IMR-90 (cell line): ENCODE results near the gene ZSCAN5A. TPM values are rescaled to one million over a fixed set of nuclear protein-coding genes. Genes with fewer than 3 reads are reported as not detected.
"Not testable (repeated sequence)": the region's sequence is repeated elsewhere in the genome, so short reads cannot be mapped to it uniquely, and the experiment has no call there.

Experiments used
- ATAC-seq: fragments of 200-7000 bp; cut with Tn5 transposase; 2 replicates; pipeline ENCODE4 v1.9.1; 2020; ENCODE audit warnings: low read depth, mild to moderate bottlenecking, moderate library complexity
- BruUV-seq: library from RNA; stranded (reverse); fragments of 400-500 nt; replicated peaks from 2 replicates; lab custom pipeline; 2021; lab: Mats Ljungman, UMichigan
- CTCF ChIA-PET: fragments of 300-600 bp; formaldehyde crosslinking; extraction: SDS; loops from one replicate; lab custom pipeline; 2021; ENCODE audit warnings: antibody characterized with exemption; lab: Yijun Ruan, JAX
- POLR2A ChIA-PET: fragments of 300-600 bp; sonication (Branson Sonifier 250); formaldehyde crosslinking; loops from one replicate; lab custom pipeline; 2022; ENCODE audit warnings: antibody characterized with exemption; ENCODE audit not compliant: unreplicated experiment; lab: Charles Lee
- DNase-seq: peaks from one replicate; pipeline ENCODE4 v3.0.0; 2013
- H2AFZ ChIP-seq: replicated peaks from 2 replicates; pipeline ENCODE3; 2013; ENCODE audit warnings: low read length, mild to moderate bottlenecking; ENCODE audit not compliant: poor library complexity
- H2AK5ac ChIP-seq: 2 replicates; pipeline ENCODE4 v1.6.1; 2013; ENCODE audit warnings: low read depth, low read length, inconsistent platforms
- H2AK9ac ChIP-seq: replicated peaks from 2 replicates; pipeline ENCODE3; 2013; ENCODE audit warnings: mild to moderate bottlenecking, low read depth, low read length, moderate library complexity; ENCODE audit not compliant: poor library complexity
- H2BK120ac ChIP-seq: 2 replicates; pipeline ENCODE4 v1.6.1; 2013; ENCODE audit warnings: low read depth, low read length, inconsistent platforms
- H2BK15ac ChIP-seq: 3 replicates; pipeline ENCODE4 v1.6.1; 2013; ENCODE audit warnings: low read depth, low read length, inconsistent platforms
- H2BK20ac ChIP-seq: 2 replicates; pipeline ENCODE4 v1.6.1; 2013; ENCODE audit warnings: low read depth, mild to moderate bottlenecking, inconsistent platforms, low read length, moderate library complexity
- H2BK5ac ChIP-seq: 2 replicates; pipeline ENCODE4 v1.6.1; 2013; ENCODE audit warnings: mild to moderate bottlenecking, low read depth, low read length, inconsistent platforms; ENCODE audit not compliant: poor library complexity, severe bottlenecking
- H3K14ac ChIP-seq: replicated peaks from 2 replicates; pipeline ENCODE4 v1.6.1; 2013; ENCODE audit warnings: low read depth, low read length, inconsistent platforms
- H3K18ac ChIP-seq: 2 replicates; pipeline ENCODE4 v1.6.1; 2013; ENCODE audit warnings: low read depth, low read length, control low read depth
- H3K23ac ChIP-seq: 2 replicates; pipeline ENCODE4 v1.6.1; 2013; ENCODE audit warnings: low read depth, low read length, inconsistent platforms
- H3K27ac ChIP-seq: 2 replicates; pipeline ENCODE4 v1.5.1; 2013; ENCODE audit warnings: mild to moderate bottlenecking, control low read depth, low read length; ENCODE audit not compliant: insufficient read depth
- H3K27me3 ChIP-seq: 2 replicates; pipeline ENCODE4 v1.6.1; 2013; ENCODE audit warnings: low read length; ENCODE audit not compliant: control insufficient read depth, insufficient read depth
- H3K36me3 ChIP-seq: 2 replicates; pipeline ENCODE4 v1.6.1; 2013; ENCODE audit warnings: low read length, mixed read lengths; ENCODE audit not compliant: control insufficient read depth, insufficient read depth
- H3K4ac ChIP-seq: 2 replicates; pipeline ENCODE4 v1.6.1; 2013; ENCODE audit warnings: low read depth, low read length, inconsistent platforms
- H3K4me1 ChIP-seq: 2 replicates; pipeline ENCODE4 v1.6.1; 2013; ENCODE audit warnings: low read length, mixed read lengths; ENCODE audit not compliant: control insufficient read depth, insufficient read depth
- H3K4me2 ChIP-seq: 2 replicates; pipeline ENCODE4 v1.6.1; 2013; ENCODE audit warnings: low read depth, mild to moderate bottlenecking, control low read depth, low read length, moderate library complexity
- H3K4me3 ChIP-seq: 2 replicates; pipeline ENCODE4 v1.5.1; 2013; ENCODE audit warnings: low read depth, mild to moderate bottlenecking, control low read depth, low read length, moderate library complexity; ENCODE audit not compliant: insufficient read depth
- H3K56ac ChIP-seq: 2 replicates; pipeline ENCODE4 v1.6.1; 2013; ENCODE audit warnings: low read length, inconsistent platforms; ENCODE audit not compliant: insufficient read depth; ENCODE audit errors: extremely low read depth
- H3K79me1 ChIP-seq, 2 experiments: 2 replicates each; pipeline ENCODE4 v1.6.1; 2013; ENCODE audit warnings: low read length in 2 of 2, inconsistent platforms in 1 of 2, low read depth in 1 of 2
- H3K9ac ChIP-seq: 2 replicates; pipeline ENCODE4 v1.6.1; 2013; ENCODE audit warnings: low read depth, low read length, control low read depth
- H3K9me1 ChIP-seq: 2 replicates; pipeline ENCODE4 v1.6.1; 2013; ENCODE audit warnings: low read length, inconsistent platforms; ENCODE audit not compliant: insufficient read depth
- H3K9me3 ChIP-seq: 2 replicates; pipeline ENCODE4 v1.6.1; 2013; ENCODE audit warnings: low read length; ENCODE audit not compliant: control insufficient read depth, insufficient read depth
- H4K20me1 ChIP-seq: 2 replicates; pipeline ENCODE4 v1.6.1; 2013; ENCODE audit warnings: low read length, inconsistent platforms; ENCODE audit not compliant: insufficient read depth
- H4K5ac ChIP-seq: 2 replicates; pipeline ENCODE4 v1.6.1; 2013; ENCODE audit warnings: mild to moderate bottlenecking, low read depth, low read length, control low read depth
- H4K8ac ChIP-seq, 2 experiments: 2 replicates each; pipeline ENCODE4 v1.6.1; 2013; ENCODE audit warnings: low read depth in 2 of 2, low read length in 2 of 2, control low read depth in 1 of 2, inconsistent platforms in 1 of 2
- H4K91ac ChIP-seq: 2 replicates; pipeline ENCODE4 v1.6.1; 2013; ENCODE audit warnings: low read depth, low read length, inconsistent platforms; ENCODE audit not compliant: insufficient read depth
- CEBPB ChIP-seq: IDR thresholded peaks from 2 replicates; pipeline ENCODE4 v1.6.1; 2012; ENCODE audit warnings: low read depth, low read length, improper control_type of control experiment
- MAFK ChIP-seq: IDR thresholded peaks from 2 replicates; pipeline ENCODE4 v1.6.1; 2012; ENCODE audit warnings: low read depth, low read length, improper control_type of control experiment
- MAZ ChIP-seq: IDR thresholded peaks from 2 replicates; pipeline ENCODE4 v1.6.1; 2012; ENCODE audit warnings: low read depth, mild to moderate bottlenecking, low read length, improper control_type of control experiment, moderate library complexity, borderline replicate concordance
- NFE2L2 ChIP-seq: fragments of 150-350 bp; IDR thresholded peaks from 2 replicates; pipeline ENCODE4 v1.6.1; 2016; ENCODE audit warnings: low read depth, mild to moderate bottlenecking, low read length
- WGBS, 2 experiments: methylation state at CpG; one replicate each; pipeline versions ENCODE4 v1.1.5 to v1.1.7; 2013; ENCODE audit warnings: missing lambda C conversion rate in 2 of 2; ENCODE audit not compliant: insufficient read length in 1 of 2; ENCODE audit errors: extremely low coverage in 2 of 2; 5-methylcytosine and 5-hydroxymethylcytosine counted together
- dilution Hi-C: fragments of 300-500 bp; cut with HindIII; formaldehyde crosslinking; loops from one replicate; pipeline ENCODE4 v1.14.3; 2018; ENCODE audit warnings: low sequenced_read_pairs; ENCODE audit not compliant: unreplicated experiment
- in situ Hi-C: fragments of 300-500 bp; cut with MboI; formaldehyde crosslinking; loops from 3 replicates; pipeline ENCODE4 v1.14.3; 2019; ENCODE audit warnings: low sequenced_read_pairs, inconsistent platforms, mixed read lengths
- intact Hi-C: fragments of 100-400 bp; cut with micrococcal nuclease; formaldehyde crosslinking; loops from 2 replicates; pipeline ENCODE4 v1.10.0; 2022
- polyA plus RNA-seq, 3 experiments: library from polyadenylated mRNA; depleted of rRNA; stranded (reverse); fragments of >200 nt; gene quantifications; 2 replicates each; pipeline ENCODE4 v1.2.3, GENCODE V29; 2012; ENCODE audit warnings: low replicate concordance in 1 of 3
- total RNA-seq: library from RNA; depleted of rRNA; stranded (reverse); fragments of >200 nt; gene quantifications from 2 replicates; pipeline ENCODE4 v1.2.3, GENCODE V29; 2012
- TF ChIP-seq, protein P1 (sequence below): fragments of 150-350 bp; IDR thresholded peaks from 2 replicates; pipeline ENCODE4 v1.6.1; 2017; ENCODE audit warnings: mild to moderate bottlenecking, antibody characterized with exemption, low read length, low read depth
- TF ChIP-seq, protein P2 (sequence below): conservative IDR thresholded peaks from 2 replicates; pipeline ENCODE4 v1.5.1; 2012; ENCODE audit warnings: mild to moderate bottlenecking, low read depth, low read length, improper control_type of control experiment

ZSCAN5A gene
- total and polyA plus RNA-seq, 2 of the 4 experiments (the other 2 are of a cell fraction) = 4.3 to 5.0 TPM

DNA sequence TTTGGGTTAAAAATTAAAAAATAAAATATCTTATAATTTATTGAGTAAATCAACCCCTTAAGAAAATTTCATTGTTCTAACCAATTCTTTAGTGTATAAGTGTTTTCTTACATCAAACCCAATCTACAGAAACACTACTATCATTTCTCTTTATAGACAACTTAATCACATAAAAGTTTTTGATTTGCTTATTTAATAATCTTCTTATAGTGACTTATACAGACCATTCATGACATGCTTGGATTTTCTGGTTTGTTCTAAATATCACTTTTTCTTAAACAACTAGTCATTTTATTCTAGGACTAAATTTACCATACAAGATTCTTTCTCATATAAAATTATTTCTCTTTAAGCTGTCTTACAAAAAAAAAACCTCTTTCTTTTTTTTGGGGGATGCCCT lies 27.3 kb upstream of the ZSCAN5A start:
- no peaks in the 10 kb centered on the region for H3K79me1 ChIP-seq
- TF ChIP-seq CEBPB = no peak
- no peak for TF ChIP-seq MAZ
- TF ChIP-seq NFE2L2 = no peak
- TF ChIP-seq, protein P1, sequence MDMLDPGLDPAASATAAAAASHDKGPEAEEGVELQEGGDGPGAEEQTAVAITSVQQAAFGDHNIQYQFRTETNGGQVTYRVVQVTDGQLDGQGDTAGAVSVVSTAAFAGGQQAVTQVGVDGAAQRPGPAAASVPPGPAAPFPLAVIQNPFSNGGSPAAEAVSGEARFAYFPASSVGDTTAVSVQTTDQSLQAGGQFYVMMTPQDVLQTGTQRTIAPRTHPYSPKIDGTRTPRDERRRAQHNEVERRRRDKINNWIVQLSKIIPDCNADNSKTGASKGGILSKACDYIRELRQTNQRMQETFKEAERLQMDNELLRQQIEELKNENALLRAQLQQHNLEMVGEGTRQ = no peak
- no peak for TF ChIP-seq MAFK
- TF ChIP-seq, protein P2, sequence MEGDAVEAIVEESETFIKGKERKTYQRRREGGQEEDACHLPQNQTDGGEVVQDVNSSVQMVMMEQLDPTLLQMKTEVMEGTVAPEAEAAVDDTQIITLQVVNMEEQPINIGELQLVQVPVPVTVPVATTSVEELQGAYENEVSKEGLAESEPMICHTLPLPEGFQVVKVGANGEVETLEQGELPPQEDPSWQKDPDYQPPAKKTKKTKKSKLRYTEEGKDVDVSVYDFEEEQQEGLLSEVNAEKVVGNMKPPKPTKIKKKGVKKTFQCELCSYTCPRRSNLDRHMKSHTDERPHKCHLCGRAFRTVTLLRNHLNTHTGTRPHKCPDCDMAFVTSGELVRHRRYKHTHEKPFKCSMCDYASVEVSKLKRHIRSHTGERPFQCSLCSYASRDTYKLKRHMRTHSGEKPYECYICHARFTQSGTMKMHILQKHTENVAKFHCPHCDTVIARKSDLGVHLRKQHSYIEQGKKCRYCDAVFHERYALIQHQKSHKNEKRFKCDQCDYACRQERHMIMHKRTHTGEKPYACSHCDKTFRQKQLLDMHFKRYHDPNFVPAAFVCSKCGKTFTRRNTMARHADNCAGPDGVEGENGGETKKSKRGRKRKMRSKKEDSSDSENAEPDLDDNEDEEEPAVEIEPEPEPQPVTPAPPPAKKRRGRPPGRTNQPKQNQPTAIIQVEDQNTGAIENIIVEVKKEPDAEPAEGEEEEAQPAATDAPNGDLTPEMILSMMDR = no peak
- no peak overlapping the region for H2AK5ac ChIP-seq
- H4K20me1 ChIP-seq = no peaks in the 10 kb centered on the region
- no TSS peak for BruUV-seq
- ATAC-seq = no peak
- H2BK20ac ChIP-seq = no peak overlapping the region
- no peak for DNase-seq
- H3K27me3 ChIP-seq = no peaks in the 10 kb centered on the region
- H2BK5ac ChIP-seq = no peak overlapping the region
- in situ Hi-C loops = loop anchor here (10.0 kb wide), 1 partner anchor 277 kb away; no protein-coding TSS in a partner anchor
- intact Hi-C loops = no loop called here
- no peak overlapping the region for H2AFZ ChIP-seq
- H3K9me3 ChIP-seq = peaks cover 6% of the 10 kb centered on the region
- H3K18ac ChIP-seq = no peak overlapping the region
- H3K9me1 ChIP-seq = no peaks in the 10 kb centered on the region
- dilution Hi-C loops = no loop called here
- no peak overlapping the region for H3K56ac ChIP-seq
- no peak overlapping the region for H3K23ac ChIP-seq
- POLR2A ChIA-PET = no interaction called here
- no peak overlapping the region for H3K4me2 ChIP-seq
- no peaks in the 10 kb centered on the region for H3K36me3 ChIP-seq
- CTCF ChIA-PET = interaction anchor here (1.3 kb wide), 1 partner anchor 8 kb away, joined by 3 read pairs; no protein-coding TSS in a partner anchor
- no peak overlapping the region for H4K91ac ChIP-seq
- no peak overlapping the region for H3K14ac ChIP-seq
- H3K4me3 ChIP-seq = no peak overlapping the region
- H2BK15ac ChIP-seq = no peak overlapping the region
- H2AK9ac ChIP-seq = no peak overlapping the region
- H2BK120ac ChIP-seq = no peak overlapping the region
- no peak overlapping the region for H4K5ac ChIP-seq
- no peaks in the 10 kb centered on the region for H3K4me1 ChIP-seq
- no peak overlapping the region for H4K8ac ChIP-seq
- no peak overlapping the region for H3K4ac ChIP-seq
- H3K9ac ChIP-seq = no peak overlapping the region
- H3K27ac ChIP-seq = no peak overlapping the region

- H3K36me3 ChIP-seq, H3K9ac ChIP-seq, CTCF ChIA-PET, H3K27ac ChIP-seq, H2AK9ac ChIP-seq, H3K27me3 ChIP-seq, H3K18ac ChIP-seq, DNase-seq, H3K9me1 ChIP-seq, H3K9me3 ChIP-seq, H4K20me1 ChIP-seq, H4K91ac ChIP-seq, H3K4me3 ChIP-seq, H2AFZ ChIP-seq, H2BK15ac ChIP-seq, H2BK120ac ChIP-seq, H3K23ac ChIP-seq, POLR2A ChIA-PET, H2BK20ac ChIP-seq, H3K14ac ChIP-seq, H3K4me1 ChIP-seq, H4K8ac ChIP-seq, H2BK5ac ChIP-seq, intact Hi-C loops, ATAC-seq, H2AK5ac ChIP-seq, in situ Hi-C loops, H3K4me2 ChIP-seq, H3K56ac ChIP-seq, BruUV-seq, H4K5ac ChIP-seq, H3K4ac ChIP-seq, dilution Hi-C loops, H3K79me1 ChIP-seq: not testable (repeated sequence)
- WGBS, 2 experiments = no CpG with 5 or more reads among the region's 10 CpGs
Observed at GRCh38 chr19:56339031-56339430, 24.4 kb upstream of the ZSCAN5A start.
